ENCODE measurements around the gene DLGAP4. TPM values are rescaled to one million over a fixed set of nuclear protein-coding genes. Genes with fewer than 3 reads are reported as not detected.

Gene DLGAP4
- total and polyA plus RNA-seq, 2 of the 13 experiments (the other 11 are each of a cell fraction or from before 2014, with no cell fraction given): 15.2 to 26.7 TPM

DNA sequence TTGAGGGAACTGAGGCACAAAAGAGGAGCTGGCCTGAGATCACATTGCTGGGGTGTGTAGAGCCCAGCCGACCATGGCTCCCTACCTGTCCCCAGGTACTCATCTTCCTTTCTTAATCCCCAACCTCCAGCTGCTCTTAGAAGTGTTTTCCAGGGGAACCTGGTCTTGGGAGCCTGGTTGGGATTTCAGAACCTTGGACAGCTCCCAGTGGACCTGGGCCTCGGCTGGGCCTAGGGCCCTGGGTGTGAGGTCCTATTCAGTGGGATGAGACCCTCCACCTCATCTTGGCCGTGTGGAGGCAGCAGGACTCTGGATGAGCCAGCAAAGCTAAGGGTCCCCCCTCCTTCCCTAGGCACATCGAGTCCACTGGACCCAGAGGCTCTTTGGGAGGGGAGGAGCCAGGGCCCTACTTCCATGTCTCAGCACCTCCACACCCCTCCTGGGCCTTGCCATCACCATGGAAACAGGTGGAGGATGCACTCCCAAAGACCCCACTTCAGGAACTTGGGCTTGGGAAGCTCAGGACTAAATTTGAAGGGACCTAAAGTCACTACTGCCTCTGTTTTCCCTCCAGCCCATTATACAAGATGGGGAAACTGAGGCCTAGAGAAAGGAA lies 38.5 kb downstream of the DLGAP4 start:
- POLR2A ChIA-PET: no interaction called here
- H3K4me3 ChIP-seq (replicated peaks in 1 of 3; ENCODE audit: insufficient read depth in 1 of 3, low read depth in 2 of 3, low read length in 3 of 3): no peak overlapping the region
- no peak overlapping the region for H2AFZ ChIP-seq (ENCODE audit: low read length)
- 13% methylated on average over 2 of the region's 4 CpGs for WGBS (ENCODE audit: low lambda C conversion rate)
- no peaks in the 10 kb centered on the region for H3K9me3 ChIP-seq (ENCODE audit: low read length)
- intact Hi-C loops (cut with micrococcal nuclease; ENCODE audit: unreplicated experiment) (no loop called here), in situ Hi-C loops (cut with HindIII; ENCODE audit: extremely low pct_ligation_motif_present, low pct_unique_long_range_greater_than_20kb) (loop anchor here (10.0 kb wide), 1 partner anchor 60 kb away; no protein-coding TSS in a partner anchor)
- ATAC-seq (peak; percentile 75), DNase-seq (ENCODE audit: low spot score) (peak; percentile 59), FAIRE-seq (peak; percentile 56)
- H3K9ac ChIP-seq (ENCODE audit: insufficient read depth, low read depth, low read length): no peak overlapping the region
- H3K4me1 ChIP-seq (ENCODE audit: insufficient read depth, low read length): no peaks in the 10 kb centered on the region
- H3K27me3 ChIP-seq (ENCODE audit: control insufficient read depth in 1 of 2, insufficient read depth in 2 of 2, low read length in 2 of 2): peaks cover 0 to 16% of the 10 kb centered on the region in 2 experiments; a peak in 1 of 5 replicates
- no peak overlapping the region for H3K27ac ChIP-seq (ENCODE audit: extremely low read length, insufficient read depth, low read length)
- CTCF ChIA-PET (ENCODE audit: low intra/inter-chr PET ratio, low total read pairs): no interaction called here
- H3K4me2 ChIP-seq (ENCODE audit: low read depth, low read length): no peak overlapping the region
- no peaks in the 10 kb centered on the region for H3K79me2 ChIP-seq (ENCODE audit: insufficient read depth, low read length)
- peaks cover 15% of the 10 kb centered on the region; the same call in 1 of the 2 replicates for H4K20me1 ChIP-seq (ENCODE audit: insufficient read depth, low read length)
- no peaks in the 10 kb centered on the region for H3K36me3 ChIP-seq (replicated peaks in 1 of 2; ENCODE audit: control insufficient read depth in 1 of 2, insufficient read depth in 2 of 2, low read length in 2 of 2)
- no TSS peak for BruUV-seq (replicated peaks)
- TF ChIP-seq PHF5A (CRISPR knock-in tag; IDR thresholded peaks at IDR 0.05; ENCODE audit: low read depth, unreplicated experiment): no peak
- 0 out of 2 replicates have a peak, but pooled peaks have one; percentile 47 for TF ChIP-seq MIER3 (CRISPR knock-in tag; IDR thresholded peaks at IDR 0.05; ENCODE audit: borderline replicate concordance)
- peak; percentile 59; the same call in 1 of the 2 replicates for TF ChIP-seq ZNF205 (CRISPR knock-in tag; IDR thresholded peaks at IDR 0.05)
- TF ChIP-seq RORA (CRISPR knock-in tag; IDR thresholded peaks at IDR 0.05): no peak
- no peak; the same call in 1 of the 2 replicates for TF ChIP-seq CAMTA2 (CRISPR knock-in tag; IDR thresholded peaks at IDR 0.05; ENCODE audit: borderline replicate concordance)
- no peak for TF ChIP-seq POLR2A (IDR thresholded peaks at IDR 0.05; ENCODE audit: insufficient read depth in 1 of 2, low read depth in 2 of 2, low read length in 2 of 2)
- TF ChIP-seq AGO1 (IDR thresholded peaks at IDR 0.05; ENCODE audit: low read depth, low read length, poor library complexity, severe bottlenecking): no peak
- TF ChIP-seq, protein P1, sequence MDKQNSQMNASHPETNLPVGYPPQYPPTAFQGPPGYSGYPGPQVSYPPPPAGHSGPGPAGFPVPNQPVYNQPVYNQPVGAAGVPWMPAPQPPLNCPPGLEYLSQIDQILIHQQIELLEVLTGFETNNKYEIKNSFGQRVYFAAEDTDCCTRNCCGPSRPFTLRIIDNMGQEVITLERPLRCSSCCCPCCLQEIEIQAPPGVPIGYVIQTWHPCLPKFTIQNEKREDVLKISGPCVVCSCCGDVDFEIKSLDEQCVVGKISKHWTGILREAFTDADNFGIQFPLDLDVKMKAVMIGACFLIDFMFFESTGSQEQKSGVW (CRISPR knock-in tag; IDR thresholded peaks at IDR 0.05; ENCODE audit: borderline replicate concordance): 0 out of 2 replicates have a peak, but pooled peaks have one; percentile 55
- 0 out of 2 replicates have a peak, but pooled peaks have one; percentile 46 for TF ChIP-seq ZNF782 (CRISPR knock-in tag; IDR thresholded peaks at IDR 0.05; ENCODE audit: borderline replicate concordance)
- no peak for TF ChIP-seq MAFK (conservative IDR thresholded peaks at IDR 0.05 in 1 of 2, IDR thresholded peaks at IDR 0.05 in 1 of 2; ENCODE audit: low read length in 2 of 2)
- TF ChIP-seq, protein P2, sequence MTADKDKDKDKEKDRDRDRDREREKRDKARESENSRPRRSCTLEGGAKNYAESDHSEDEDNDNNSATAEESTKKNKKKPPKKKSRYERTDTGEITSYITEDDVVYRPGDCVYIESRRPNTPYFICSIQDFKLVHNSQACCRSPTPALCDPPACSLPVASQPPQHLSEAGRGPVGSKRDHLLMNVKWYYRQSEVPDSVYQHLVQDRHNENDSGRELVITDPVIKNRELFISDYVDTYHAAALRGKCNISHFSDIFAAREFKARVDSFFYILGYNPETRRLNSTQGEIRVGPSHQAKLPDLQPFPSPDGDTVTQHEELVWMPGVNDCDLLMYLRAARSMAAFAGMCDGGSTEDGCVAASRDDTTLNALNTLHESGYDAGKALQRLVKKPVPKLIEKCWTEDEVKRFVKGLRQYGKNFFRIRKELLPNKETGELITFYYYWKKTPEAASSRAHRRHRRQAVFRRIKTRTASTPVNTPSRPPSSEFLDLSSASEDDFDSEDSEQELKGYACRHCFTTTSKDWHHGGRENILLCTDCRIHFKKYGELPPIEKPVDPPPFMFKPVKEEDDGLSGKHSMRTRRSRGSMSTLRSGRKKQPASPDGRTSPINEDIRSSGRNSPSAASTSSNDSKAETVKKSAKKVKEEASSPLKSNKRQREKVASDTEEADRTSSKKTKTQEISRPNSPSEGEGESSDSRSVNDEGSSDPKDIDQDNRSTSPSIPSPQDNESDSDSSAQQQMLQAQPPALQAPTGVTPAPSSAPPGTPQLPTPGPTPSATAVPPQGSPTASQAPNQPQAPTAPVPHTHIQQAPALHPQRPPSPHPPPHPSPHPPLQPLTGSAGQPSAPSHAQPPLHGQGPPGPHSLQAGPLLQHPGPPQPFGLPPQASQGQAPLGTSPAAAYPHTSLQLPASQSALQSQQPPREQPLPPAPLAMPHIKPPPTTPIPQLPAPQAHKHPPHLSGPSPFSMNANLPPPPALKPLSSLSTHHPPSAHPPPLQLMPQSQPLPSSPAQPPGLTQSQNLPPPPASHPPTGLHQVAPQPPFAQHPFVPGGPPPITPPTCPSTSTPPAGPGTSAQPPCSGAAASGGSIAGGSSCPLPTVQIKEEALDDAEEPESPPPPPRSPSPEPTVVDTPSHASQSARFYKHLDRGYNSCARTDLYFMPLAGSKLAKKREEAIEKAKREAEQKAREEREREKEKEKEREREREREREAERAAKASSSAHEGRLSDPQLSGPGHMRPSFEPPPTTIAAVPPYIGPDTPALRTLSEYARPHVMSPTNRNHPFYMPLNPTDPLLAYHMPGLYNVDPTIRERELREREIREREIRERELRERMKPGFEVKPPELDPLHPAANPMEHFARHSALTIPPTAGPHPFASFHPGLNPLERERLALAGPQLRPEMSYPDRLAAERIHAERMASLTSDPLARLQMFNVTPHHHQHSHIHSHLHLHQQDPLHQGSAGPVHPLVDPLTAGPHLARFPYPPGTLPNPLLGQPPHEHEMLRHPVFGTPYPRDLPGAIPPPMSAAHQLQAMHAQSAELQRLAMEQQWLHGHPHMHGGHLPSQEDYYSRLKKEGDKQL (CRISPR knock-in tag; IDR thresholded peaks at IDR 0.05; ENCODE audit: low read depth): no peak
- TF ChIP-seq, protein P3, sequence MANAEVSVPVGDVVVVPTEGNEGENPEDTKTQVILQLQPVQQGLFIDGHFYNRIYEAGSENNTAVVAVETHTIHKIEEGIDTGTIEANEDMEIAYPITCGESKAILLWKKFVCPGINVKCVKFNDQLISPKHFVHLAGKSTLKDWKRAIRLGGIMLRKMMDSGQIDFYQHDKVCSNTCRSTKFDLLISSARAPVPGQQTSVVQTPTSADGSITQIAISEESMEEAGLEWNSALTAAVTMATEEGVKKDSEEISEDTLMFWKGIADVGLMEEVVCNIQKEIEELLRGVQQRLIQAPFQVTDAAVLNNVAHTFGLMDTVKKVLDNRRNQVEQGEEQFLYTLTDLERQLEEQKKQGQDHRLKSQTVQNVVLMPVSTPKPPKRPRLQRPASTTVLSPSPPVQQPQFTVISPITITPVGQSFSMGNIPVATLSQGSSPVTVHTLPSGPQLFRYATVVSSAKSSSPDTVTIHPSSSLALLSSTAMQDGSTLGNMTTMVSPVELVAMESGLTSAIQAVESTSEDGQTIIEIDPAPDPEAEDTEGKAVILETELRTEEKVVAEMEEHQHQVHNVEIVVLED (CRISPR knock-in tag; IDR thresholded peaks at IDR 0.05; ENCODE audit: borderline replicate concordance): no peak
- 0 out of 2 replicates have a peak, but pooled peaks have one; percentile 64 for TF ChIP-seq ZNF382 (CRISPR knock-in tag; IDR thresholded peaks at IDR 0.05; ENCODE audit: borderline replicate concordance)
- TF ChIP-seq IKZF1 (IDR thresholded peaks at IDR 0.05): no peak
- TF ChIP-seq ZNF550 (CRISPR knock-in tag; IDR thresholded peaks at IDR 0.05; ENCODE audit: borderline replicate concordance): no peak
- TF ChIP-seq ZNF781 (CRISPR knock-in tag; IDR thresholded peaks at IDR 0.05; ENCODE audit: borderline replicate concordance, not compliant biosample characterization): peak; percentile 86

Data from HepG2 (cell line).